ENCODE results near the gene MTSS2.
"Not testable (repeated sequence)": the region's sequence is repeated elsewhere in the genome, so short reads cannot be mapped to it uniquely, and the experiment has no call there.

The MTSS2 gene

GRCh38 chr16:70653809-70654771, 31.8 kb downstream of the MTSS2 start:
- peak; percentile 72 for DNase-seq (ENCODE audit: low read depth)

GRCh38 chr16:70653406-70653805, 32.4 kb downstream of the MTSS2 start:
- DNase-seq (ENCODE audit: low read depth), result no peak

GRCh38 chr16:70652322-70652721, 33.5 kb downstream of the MTSS2 start:
- DNase-seq (ENCODE audit: low read depth), result no peak

GRCh38 chr16:70651524-70651923, 34.3 kb downstream of the MTSS2 start:
- no peak for DNase-seq (ENCODE audit: low read depth)

DNA sequence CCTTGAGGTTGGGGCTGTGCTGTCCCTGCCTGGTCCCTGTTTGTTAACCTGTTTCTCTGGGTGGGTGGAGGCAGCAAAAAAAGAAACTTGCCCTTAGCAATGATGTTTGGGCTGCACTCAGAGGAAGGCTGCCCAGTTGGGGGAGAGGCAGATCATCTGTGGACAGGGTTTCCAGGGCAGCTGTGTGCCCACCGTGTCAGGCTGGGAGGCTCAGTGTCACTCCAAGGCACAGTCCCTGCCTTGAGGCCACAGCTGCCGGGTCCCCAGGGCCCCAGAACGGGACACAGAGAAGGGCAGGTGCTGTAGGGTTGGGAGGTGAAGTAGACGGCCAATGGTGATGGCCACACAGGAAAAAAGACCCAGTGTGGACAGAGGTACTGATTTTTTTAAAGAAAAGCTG, 35.6 kb downstream of the MTSS2 start:
- no peak for DNase-seq (ENCODE audit: low read depth)

DNA sequence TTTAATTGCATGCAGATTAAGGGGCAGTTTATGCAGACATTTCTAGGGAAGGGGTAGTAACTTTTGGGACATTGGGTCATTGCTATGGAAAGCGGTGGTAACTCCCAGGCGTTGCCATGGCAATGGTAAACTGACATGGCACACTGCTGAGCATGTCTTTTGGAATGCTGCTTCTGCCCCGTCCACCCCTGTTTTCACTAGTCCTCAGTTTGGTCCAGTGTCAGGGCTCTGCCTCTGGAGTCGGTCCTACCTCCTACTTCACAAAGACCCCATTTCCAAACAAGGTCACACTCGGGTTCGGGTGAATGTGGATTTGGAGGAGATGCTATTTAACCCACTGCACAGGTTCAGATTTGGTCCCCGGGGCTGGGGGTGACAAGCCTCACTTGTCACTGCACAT, 36.6 kb downstream of the MTSS2 start:
- DNase-seq (ENCODE audit: low read depth), result no peak

GRCh38 chr16:70648606-70649005, 37.2 kb downstream of the MTSS2 start:
- no peak for DNase-seq (ENCODE audit: low read depth)

DNA sequence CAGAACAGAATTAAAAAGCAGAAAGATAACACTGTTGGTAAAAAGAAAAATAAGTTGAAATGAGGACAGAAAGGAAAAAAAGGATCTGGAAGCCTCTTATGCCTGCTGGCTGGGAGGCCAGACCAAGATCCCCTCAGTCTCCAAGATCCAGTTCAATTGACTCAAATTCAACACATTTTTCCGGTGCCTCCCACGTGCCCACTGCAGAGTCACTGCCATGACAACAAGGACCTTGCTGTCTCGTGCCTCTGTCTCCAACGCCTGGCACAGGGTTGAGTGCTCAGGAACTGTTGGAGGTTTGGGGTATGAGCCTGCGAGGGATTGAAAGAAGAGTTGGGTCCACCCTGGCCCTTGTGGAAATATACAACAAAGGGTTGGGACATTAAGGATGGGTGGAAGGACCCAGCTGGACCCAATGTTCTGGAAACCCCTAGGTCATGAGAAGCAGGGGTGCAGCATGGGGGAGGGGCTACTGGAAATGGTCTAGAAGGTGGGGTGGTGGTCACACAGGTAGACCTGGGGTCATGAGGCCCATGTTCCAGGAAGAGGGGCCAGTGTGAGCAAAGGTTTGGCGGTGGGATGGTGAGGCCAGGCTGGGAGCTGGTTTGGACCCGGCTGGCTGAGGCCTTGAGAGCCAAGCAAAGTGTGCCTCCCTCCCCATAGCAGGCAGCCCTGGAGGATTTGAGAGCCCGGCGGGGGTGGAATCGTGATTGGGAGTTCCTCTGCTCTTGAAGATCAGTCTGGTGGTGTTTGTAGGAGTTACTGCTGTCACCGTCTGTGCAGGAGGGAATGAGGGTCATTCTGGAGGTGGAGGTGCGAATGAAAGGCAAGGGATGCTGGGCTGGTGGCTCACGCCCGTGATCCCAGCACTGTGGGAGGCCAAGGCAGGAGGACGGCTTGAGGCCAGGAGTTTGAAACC, 38.2 kb downstream of the MTSS2 start:
- no peak for DNase-seq (ENCODE audit: low read depth)

DNA sequence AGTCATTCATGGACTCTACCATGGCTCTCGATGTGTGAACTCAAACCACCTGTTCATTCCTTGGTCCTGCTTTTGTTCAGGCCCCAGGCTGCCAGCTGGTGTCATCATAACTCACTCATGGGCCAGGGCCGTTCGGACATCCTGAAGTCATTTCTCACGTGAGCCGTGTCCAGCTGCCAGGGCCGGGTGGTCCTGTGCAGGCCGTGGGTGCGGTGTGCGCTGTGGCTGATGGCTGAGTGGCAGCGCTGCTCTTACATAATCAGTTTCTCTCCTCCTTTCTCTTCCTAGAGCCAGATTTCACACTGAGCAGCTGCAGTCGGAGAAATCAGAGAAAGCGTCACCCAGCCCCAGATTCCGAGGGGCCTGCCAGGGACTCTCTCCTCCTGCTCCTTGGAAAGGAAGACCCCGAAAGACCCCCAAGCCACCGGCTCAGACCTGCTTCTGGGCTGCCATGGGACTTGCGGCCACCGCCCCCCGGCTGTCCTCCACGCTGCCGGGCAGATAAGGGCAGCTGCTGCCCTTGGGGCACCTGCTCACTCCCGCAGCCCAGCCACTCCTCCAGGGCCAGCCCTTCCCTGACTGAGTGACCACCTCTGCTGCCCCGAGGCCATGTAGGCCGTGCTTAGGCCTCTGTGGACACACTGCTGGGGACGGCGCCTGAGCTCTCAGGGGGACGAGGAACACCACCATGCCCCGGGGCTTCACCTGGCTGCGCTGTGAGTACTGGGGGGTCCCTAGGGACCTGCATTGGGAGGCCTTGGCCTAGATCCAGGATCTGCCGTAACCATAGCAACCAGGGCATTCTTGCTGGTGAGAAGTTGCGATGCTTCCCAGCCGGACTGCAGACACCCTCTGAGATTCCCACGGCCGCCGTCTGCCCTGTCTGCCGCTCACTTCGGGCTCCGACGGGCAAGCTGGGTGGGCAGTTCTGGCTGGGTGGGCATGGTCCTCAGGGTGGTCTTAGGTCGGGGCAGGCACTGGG, 39.3 kb downstream of the MTSS2 start, which contains the start of gene IL34:
IL34 (plus strand) TSS at position 300 of the 982 bp plus-strand sequence; CDS start at position 689, 389 bp downstream.
- DNase-seq (ENCODE audit: low read depth), result no peak

- DNase-seq (ENCODE audit: low read depth), result no peak
Measured at GRCh38 chr16:70644763-70645597, 40.9 kb downstream of the MTSS2 start.

DNA sequence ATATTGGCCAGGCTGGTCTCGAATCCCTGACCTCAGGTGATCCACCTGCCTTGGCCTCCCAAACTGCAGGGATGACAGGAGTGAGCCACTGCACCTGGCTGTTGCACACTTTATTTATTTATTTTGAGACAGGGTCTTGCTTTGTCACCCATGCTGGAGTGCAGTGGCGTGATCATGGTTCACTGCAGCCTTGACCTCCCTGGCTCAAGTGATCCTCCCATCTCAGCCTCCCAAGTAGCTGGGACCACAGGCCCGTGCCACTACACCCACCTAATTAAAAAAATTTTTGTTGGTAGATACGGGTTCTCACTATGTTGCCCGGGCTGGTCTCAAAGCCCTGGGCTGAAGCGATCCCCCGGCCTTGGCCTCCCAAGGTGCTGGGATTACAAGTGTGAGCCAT, 42.6 kb downstream of the MTSS2 start:
- DNase-seq (ENCODE audit: low read depth), result not testable (repeated sequence)

- no peak for DNase-seq (ENCODE audit: low read depth)
Measured at GRCh38 chr16:70642633-70643032, 43.2 kb downstream of the MTSS2 start.

- peak; percentile 35 for DNase-seq (ENCODE audit: low read depth)
Measured at GRCh38 chr16:70638814-70639792, 46.8 kb downstream of the MTSS2 start.

All from fibroblast of the conjunctiva (primary cell).